Posterior cingulate gyrus (tissue), 11 donors: ENCODE results near the gene PLEKHA6.
"Not testable (repeated sequence)": the region's sequence is repeated elsewhere in the genome, so short reads cannot be mapped to it uniquely, and the experiment has no call there.

Source experiments
- DNase-seq, 10 donors: peaks; one replicate each; pipeline versions ENCODE4 v3.0.0 to v3.0.0-alpha.2; 2020 to 2021; ENCODE audit warnings: mixed read lengths in 3 of 10
- intact Hi-C: fragments of 100-400 bp; cut with DNase I; formaldehyde crosslinking; loops from one replicate; pipeline ENCODE4 v1.15.1; 2023

The PLEKHA6 gene

DNA sequence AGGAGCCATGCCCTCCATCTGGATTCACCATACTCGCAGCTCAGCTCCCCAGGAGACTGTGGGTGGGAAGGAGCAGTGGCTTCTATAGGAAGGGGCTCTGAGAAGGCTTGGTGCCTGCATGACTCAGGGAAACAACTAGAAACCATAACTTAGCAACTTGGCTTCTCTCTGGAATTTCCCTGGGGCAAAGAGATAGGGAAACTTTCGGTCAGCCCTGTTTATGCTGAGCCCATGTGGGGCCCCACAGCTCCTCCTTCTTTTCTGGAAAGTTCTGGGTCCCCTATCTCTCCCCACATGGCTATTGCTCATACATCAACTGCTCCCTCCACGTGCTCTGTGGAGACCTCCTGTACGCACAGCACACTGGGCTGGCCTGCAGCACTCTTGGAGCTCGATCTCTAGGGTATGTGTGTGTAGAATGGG is 39.3 kb downstream of the PLEKHA6 start:
- DNase-seq: no peak
- intact Hi-C loops: no loop called here

DNA sequence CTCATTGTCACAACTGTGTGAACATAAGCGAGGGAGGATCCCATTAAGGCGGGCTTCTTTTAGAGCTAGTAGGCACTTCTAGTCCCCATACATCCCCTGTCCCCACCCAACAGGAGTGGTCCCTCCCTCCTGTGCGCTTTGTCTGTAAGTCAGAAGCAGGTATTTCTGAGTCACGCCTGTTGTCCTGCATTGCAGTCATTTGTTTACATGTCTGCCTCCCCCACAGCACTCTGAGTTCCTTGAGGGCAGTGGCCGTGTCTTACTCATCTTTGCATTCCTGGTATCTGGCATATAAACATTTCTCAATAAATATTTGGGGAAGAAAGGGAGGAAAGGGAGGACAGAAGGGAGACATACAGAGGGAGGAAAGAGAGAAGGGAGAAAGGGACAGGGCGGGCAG is 40.3 kb downstream of the PLEKHA6 start:
- intact Hi-C loops: no loop called here
- DNase-seq: no peak

DNA sequence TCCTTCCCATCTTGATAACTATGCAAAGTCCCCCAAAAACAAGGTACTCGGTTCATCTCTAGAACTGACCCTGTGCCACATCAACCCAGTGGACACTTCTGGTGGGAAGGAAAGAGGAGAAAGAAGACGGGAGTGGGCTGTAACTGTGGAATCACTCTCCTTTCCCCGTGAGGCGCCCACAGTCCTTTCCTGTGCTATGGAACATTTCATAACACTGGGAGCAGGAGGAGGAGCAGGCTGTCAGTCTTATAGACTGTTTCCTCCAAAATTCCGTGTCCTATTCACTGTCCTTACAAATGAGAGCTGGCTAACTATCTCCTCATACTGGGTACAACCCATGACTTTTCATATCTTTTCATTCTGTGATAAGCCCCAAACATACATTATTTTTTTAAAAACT is 40.7 kb downstream of the PLEKHA6 start:
- intact Hi-C loops: no loop called here
- no peak for DNase-seq

DNA sequence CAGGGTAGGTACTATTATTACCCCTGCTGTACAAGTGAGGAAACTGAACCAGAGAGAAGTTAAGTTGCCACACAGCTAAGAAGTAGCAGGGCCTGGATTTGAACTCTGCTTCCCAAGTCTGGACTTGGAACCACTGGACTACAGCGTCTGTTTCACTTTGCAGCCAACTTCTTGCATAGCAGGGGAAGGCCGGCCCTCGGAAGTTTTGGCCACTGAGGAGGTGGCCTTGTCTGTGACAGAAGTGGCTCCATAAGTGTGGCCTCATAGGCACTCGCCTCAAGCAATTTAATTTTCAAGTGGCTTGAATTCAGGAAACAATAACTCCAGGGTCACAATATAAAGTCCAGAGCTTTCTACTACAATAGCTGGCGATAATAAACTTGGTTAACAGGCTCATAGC is 41.4 kb downstream of the PLEKHA6 start:
- no peak for DNase-seq
- intact Hi-C loops: no loop called here

DNA sequence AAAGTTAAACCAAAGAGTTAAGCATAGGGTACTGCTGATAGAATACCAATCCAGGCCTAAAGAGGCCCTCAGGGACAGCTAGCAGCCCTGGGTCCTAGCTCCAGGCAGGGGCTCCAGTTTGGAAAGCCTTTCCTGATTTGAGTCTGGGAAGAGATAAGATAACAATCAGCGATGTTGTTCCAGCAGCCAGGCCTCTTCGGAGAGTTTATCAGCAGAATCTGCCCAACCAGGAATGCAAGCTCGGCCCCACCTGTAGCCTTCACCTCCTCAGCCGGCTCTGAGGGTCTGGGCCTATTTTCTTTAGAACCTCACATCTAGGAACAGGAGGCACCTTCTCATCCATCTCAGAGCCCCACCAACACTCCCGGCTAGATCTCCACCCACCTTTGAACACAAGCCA is 42.6 kb downstream of the PLEKHA6 start:
- intact Hi-C loops: no loop called here

DNA sequence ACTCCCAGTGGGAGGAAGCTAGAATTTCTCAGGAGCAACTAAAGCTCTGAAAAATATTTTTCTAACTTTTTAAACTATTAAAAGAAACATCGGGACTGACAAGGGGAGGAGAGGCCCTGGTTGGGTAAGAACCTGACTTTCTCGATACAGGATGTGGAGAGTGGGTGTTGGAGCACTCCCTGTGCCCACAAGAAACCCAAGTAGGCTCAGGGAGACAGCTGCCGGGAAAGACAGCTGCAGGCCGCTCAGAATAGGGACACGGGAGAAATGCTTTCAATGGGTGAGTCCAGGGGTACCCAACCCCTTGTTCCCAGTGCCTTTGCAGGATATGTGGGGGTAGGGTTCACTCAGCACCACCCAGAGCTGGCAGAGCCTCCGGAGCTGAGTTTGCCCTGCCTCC is 43.6 kb downstream of the PLEKHA6 start:
- intact Hi-C loops: no loop called here
- peak in 1 of 10 donors; percentile 60 for DNase-seq

More for the DNA sequence above, 42.6 kb downstream of the PLEKHA6 start:
- DNase-seq: no peak

DNA sequence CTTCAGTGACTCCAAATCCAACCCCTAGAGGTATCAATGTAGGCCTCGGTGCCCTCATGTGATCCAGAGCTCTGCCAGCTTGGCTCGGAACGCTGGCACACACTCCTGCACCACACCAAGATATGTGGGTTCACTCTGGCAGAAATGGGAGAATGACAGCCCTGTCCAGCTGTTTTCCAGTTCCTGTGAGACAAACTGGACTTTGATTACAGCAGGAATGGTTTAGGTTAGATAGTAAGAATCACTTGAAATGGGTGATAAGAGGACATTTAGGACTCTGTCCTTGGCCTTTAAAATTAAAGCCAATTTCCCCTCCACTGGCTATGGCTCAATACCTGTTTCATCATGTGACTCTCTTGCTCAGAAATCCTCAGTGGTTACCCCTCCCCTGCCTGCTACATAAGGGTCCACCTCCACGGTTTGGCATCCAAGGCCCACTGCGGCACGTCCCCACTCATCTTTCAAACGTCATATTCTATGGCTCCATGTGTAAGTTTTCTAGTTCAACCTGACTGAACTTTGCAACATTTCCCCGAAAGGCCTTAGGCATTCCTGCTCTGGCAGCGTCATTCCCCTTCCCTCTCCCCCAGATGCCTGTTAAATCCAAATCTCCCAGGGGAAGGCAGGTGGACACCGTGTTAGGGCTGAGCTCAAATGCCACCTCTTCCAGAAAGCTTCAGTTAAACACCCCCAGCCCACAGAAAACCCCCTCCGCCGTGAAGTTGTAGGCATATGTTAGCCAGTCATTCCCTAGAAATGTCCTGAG is 44.7 kb downstream of the PLEKHA6 start:
- no peak for DNase-seq
- intact Hi-C loops: no loop called here

DNA sequence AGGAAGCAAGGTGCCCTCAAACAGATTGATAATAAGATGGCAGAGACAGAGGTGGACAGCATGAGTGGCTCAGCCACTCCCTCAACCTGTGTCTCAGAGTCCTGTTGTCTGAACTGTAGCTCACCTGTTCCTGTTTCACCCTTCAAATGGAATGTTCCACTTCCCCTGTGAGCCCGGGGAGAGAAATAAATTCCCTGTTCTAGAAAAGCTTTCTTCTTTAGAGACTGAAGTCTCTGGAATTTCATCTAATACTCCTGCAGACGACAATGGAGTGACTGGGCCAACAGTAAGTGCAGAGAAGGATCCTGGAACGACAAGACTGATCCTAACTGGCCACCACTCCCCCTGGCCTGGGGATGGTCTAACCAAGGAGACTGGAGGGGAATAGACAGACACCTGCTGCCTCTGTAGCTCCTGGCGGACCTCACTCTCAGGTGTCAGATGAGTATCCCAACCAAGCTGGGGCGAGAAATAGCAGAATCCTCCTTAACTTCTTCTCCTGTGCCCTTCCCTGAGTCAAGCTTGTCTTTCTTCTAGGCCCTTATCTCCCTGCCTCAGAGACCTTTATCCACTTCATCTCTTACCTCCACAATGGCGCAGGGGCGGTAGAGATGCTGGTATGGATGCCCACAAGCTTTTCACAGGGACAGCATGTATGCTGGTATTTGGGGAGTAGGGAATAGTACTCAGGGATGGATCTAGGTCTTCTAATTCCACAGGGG is 45.4 kb downstream of the PLEKHA6 start:
- intact Hi-C loops: no loop called here
- no peak for DNase-seq

DNA sequence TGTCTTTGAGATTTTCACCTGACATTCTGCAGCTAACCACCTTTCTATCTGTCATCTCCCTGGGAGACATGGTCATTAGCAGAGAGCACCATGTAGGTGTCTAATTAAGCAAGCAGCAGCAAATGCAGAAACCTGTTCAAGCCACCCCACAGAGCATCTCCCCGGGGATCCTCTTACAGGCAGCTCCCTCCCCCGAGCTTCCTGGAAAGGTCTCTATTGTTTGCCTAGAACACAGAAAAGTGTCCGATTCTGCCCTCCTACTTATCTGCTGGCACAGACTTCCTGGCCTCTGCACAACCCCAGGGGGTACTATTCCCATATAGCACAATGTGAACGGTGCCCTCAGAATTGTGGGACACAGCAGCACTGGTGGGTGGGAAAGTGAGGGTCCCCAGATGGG is 46.1 kb downstream of the PLEKHA6 start:
- intact Hi-C loops: no loop called here
- DNase-seq: no peak

DNA sequence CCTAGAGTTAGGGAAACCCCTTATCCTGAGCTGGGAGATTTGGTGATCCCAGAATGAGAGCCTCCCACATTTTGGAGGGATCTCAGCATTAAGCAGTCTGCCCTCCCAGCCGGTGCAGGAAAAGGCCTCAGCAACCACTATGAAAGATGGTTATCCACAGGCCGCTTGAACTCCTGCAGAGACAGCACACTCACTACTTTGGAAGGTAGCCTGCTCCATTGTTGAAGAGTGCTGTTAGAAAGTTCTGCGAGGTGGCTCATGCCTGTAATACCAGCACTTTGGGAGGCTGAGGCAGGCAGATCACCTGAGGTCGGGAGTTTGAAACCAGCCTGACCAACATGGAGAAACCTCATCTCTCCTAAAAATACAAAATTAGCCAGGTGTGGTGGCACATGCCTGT is 48.8 kb downstream of the PLEKHA6 start:
- intact Hi-C loops, DNase-seq: not testable (repeated sequence)

DNA sequence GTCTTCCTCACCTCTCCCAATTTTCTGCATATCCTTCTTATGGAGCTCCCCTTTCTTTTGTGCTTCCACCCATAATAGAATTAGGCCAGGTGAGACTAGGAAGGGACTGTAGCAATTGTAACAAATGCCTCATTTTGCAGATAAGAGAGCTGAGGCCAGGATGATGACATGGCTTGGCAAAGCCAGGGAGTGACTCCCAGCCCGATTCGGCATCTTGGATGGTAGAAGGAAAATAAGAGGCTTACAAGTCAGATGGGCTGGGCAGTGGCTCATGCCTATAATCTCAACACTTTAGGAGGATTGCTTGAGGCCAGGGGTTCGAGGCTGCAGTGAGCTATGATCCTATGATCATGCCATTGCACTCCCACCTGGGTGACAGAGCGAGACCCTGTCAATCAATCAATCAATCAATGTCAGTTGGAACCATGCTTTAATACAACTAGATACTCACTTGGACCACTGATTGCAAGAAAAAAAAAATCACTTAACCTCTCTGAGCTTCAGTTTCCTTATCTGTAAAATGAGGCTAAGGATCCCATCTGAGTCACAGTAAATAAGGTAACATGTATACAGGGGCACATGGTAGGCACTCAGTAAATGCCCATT is 51.6 kb downstream of the PLEKHA6 start:
- DNase-seq: no peak
- intact Hi-C loops: loop anchor here (10.0 kb wide), 1 partner anchor 47 kb away; the partner anchor contains the start of gene PLEKHA6

DNA sequence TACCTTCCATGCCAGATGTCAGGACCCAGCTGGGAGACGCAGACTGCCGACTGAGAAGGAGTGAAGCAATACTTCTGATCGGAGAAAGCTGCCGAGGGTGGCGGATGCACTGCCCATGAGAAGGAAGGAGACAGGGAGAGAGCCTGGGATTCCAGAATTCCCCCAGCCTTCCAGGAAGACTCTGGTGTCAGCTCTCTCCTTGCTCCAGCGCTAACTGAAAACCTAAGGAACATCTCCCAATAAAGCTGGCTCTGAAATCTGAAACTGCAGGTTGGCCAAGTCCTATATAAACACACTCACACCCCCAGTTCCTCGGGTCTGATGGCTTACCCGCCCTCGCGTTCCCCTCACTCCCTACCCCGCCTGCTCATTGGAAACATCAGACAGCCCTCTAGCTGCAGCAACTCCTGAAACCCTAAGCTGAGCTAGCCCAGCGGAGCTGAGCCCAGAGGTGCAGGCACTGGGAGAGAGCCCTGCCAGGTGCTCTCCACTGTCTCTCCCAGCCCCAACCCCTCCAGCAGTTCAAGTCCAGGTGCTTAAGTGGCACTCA is 52.3 kb downstream of the PLEKHA6 start:
- DNase-seq: peak in 9 of 10 donors; percentile 36 to 94 (median 64)
- intact Hi-C loops: loop anchor here (10.0 kb wide), 1 partner anchor 47 kb away; the partner anchor contains the start of gene PLEKHA6

DNA sequence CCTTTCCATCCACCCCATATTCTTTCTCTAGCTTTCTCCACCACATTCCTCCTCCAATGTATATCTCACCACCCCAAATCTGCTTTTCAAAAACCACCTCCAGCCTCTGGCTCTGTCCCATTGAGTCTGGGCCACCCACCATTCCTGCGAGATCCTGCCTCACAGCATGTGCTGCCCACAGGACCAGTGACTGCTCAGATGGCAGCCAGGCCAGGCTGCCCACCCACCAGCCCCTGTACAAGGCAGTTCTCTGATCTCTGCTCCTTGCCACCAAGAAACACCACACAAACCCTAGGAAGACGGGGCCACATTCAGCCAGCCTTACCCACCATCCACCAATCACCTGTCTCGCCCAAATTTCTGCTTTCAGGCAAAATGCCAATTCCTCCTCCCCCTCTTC is 53.7 kb downstream of the PLEKHA6 start:
- intact Hi-C loops: loop anchor here (10.0 kb wide), 1 partner anchor 49 kb away; the partner anchor contains the start of gene PLEKHA6
- peak in 4 of 10 donors; percentile 39 to 90 (median 62) for DNase-seq

DNA sequence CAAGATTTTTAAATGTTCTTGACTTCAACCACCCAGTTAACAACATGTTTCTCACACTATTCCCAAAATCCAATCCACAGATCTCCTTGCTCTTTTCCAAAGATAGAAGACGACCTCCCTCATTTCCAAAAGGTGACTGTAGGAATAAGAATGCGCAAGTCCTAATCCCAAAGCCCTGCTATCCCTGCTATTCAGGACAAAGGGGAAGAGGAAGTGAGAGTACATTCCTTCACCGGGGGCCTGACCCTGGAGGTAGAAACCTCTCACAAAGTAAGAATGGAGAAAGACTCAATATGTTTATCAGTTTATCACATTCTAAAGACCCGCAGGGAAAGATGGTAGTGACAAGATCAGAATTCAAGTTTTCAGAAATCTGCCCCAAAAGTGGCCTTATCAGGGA is 55.7 kb downstream of the PLEKHA6 start:
- intact Hi-C loops: loop anchor here (10.0 kb wide), 1 partner anchor 51 kb away; the partner anchor contains the start of gene PLEKHA6
- no peak for DNase-seq

DNA sequence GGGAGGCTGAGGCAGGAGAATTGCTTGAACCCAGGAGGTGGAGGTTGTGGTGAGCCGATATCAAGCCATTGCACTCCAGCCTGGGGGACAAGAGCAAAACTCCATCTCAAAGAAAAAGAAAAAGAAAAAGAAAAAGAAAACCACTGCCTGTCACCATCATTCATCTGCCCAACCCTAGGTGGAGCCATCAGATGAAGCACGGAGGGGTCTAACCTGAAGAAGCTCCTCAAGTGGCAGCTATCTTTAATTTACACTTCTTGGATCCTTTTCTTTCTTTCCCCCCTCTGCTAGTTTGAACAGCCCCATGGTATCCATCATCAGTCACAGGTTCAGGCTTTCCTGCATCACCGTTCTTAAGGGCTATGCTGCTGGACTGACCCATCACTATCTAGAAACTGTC is 57.0 kb downstream of the PLEKHA6 start:
- intact Hi-C loops: loop anchor here (10.0 kb wide), 1 partner anchor 52 kb away; the partner anchor contains the start of gene PLEKHA6
- DNase-seq: no peak

DNA sequence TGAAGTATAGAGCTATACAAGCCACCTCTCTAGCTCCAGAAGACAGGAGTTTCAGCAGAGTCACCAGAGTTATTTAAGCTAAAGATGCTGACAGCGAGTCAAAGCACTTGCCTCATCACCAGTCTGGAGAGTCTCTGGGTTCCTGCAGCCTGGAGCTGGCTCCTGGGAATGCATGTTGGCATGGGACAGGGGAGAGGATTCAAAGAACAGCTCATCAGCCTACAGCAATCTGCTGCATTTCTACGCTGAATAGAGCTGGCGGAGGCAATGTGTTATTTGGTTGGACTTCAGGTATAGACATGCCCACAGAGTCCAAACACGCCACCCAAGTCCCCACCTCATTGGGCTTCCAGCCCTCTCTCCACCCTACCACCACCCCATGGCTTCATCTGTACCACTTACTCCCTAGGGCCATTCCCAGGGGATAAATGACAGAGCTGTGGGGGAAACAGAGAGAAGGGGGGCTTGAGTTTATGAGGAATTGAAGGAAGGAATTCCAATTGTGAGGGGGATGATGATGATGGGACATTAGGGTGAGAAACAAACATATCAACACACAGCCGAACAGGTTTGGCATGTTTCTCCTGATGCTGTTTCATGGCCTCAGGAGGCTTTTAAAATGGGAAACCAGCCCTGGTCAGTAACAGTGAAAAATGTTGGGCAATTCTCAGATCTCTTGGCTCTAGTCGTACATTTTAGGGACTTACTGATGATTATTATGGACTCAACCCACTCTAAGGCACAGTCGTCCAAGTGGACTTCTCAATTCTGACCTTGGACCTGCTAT is 58.4 kb downstream of the PLEKHA6 start:
- intact Hi-C loops: loop anchor here (10.0 kb wide), 1 partner anchor 53 kb away; the partner anchor contains the start of gene PLEKHA6
- peak in 5 of 10 donors; percentile 45 to 93 (median 83) for DNase-seq

DNA sequence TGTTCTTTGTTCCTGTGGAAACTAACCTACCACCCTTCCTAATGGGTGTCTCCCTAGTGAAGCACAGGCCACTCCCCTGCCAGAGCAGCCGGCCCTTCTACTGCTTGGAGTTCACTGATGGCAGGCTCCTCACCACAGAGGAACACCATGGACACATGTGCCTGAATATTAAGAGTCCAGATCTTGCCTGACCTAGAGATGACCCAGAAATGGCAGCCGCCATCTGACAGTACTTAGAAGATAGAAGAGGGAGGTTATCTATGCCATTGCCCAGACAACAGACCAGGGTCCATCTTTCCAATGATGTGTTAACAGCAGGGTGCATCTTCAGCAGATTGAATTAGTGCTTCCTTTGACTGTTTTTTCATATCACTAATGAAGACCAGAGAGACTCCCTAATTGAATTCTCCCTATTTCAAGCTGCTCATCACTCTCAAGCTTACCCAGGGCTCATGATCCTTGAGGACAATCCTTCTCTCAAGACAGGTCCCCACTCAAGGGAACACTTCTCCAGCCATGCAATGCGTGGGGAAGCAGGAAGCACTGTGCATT is 59.8 kb downstream of the PLEKHA6 start:
- DNase-seq: no peak
- intact Hi-C loops: loop anchor here (10.0 kb wide), 1 partner anchor 55 kb away; the partner anchor contains the start of gene PLEKHA6

DNA sequence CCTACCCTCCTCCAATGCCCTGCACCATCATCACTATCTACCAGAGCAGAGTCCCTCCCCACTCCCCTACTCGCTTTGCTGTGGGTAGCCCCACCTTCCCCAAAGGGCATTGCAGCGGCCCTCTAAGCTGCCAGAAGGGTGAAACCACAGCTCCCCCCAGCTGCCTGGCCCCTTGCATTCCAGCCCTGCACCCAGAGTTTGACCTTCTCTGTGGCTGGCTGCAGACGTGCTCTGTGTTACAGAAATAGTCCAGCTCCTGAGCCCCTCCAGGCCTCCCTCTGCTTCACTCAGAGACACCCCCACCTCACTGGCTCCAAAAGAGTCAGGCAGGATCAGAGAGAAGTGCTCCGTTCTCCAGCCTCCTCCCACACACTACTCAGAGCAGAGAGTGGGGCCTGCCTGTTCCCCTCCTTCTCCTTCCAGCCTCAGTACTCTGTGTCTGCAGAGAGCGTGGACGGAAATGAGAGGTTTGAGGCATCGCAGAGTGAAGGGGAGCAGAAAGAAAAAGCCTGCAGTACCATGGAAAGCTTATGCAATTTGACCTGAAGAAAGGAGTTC is 63.2 kb downstream of the PLEKHA6 start:
- intact Hi-C loops: no loop called here
- peak in 3 of 10 donors; percentile 37 to 79 (median 49) for DNase-seq

DNA sequence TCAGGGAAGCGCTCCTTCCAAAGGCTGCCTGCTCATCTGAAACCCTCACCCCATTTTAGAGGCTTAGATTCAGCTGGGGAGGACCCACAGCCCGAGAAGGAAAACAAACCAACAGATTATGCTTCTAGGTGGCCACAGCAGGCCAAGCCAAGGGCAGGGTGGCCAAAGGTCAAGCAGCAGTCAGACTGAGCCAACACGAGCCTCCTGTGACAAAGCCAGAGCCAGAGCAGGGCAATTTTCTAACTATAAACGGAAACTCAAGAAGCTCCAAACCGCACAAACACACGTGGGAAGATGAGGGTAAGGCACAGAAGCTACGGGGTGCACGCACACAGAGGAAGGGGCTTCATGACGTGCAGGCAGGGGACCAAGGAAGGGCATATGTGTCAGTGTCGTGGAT is 64.1 kb downstream of the PLEKHA6 start:
- intact Hi-C loops: no loop called here
- no peak for DNase-seq
